GM12878 (cell line): ENCODE measurements around the gene FTSJ1. TPM values are rescaled to one million over a fixed set of nuclear protein-coding genes. Genes with fewer than 3 reads are reported as not detected.

Experiments
- ATAC-seq: fragments of 200-7000 bp; cut with Tn5 transposase; 3 replicates; pipeline ENCODE4 v1.9.1; 2020; ENCODE audit warnings: mild to moderate bottlenecking, moderate library complexity
- BruUV-seq: library from RNA; stranded (reverse); fragments of 400-500 nt; replicated peaks from 2 replicates; lab custom pipeline; 2021; lab: Mats Ljungman, UMichigan
- CTCF ChIA-PET: fragments of 300-600 bp; sonication (Branson Sonifier 250); formaldehyde crosslinking; extraction: SDS; loops from one replicate; lab custom pipeline; 2021; ENCODE audit warnings: inconsistent platforms; lab: Yijun Ruan, JAX
- POLR2A ChIA-PET: fragments of 350-600 bp; formaldehyde crosslinking; extraction: SDS; loops from one replicate; lab custom pipeline; 2021; ENCODE audit warnings: inconsistent platforms; lab: Charles Lee
- RAD21 ChIA-PET: fragments of 300-600 bp; sonication (Branson Sonifier 250); formaldehyde crosslinking; loops from one replicate; lab custom pipeline; 2023; ENCODE audit warnings: antibody characterized with exemption; ENCODE audit not compliant: unreplicated experiment; lab: Charles Lee
- SMC1A ChIA-PET: fragments of 300-600 bp; sonication (Branson Sonifier 250); formaldehyde crosslinking; loops from one replicate; lab custom pipeline; 2023; ENCODE audit not compliant: unreplicated experiment, uncharacterized antibody; lab: Charles Lee
- DNase-seq: peaks from one replicate; pipeline ENCODE4 v3.0.0-alpha.2; 2011; ENCODE audit warnings: low read depth, low spot score
- FAIRE-seq: peaks from 3 replicates; lab custom pipeline; 2011; peaks lifted over from hg19 to GRCh38; lab: Jason Lieb, UNC
- H2AFZ ChIP-seq: 2 replicates; pipeline ENCODE4 v1.6.0; 2011; ENCODE audit warnings: low read depth, low read length, control low read depth; ENCODE audit not compliant: control insufficient read depth
- H3K27ac ChIP-seq: 2 replicates; pipeline ENCODE4 v1.5.1; 2011; ENCODE audit warnings: control low read depth; ENCODE audit not compliant: control insufficient read depth, insufficient read depth
- H3K27me3 ChIP-seq, 2 experiments: replicated peaks in 1 of 2; 2 replicates each; pipeline versions ENCODE4 v1.6.0 to v1.6.1; 2011; ENCODE audit warnings: low read length in 1 of 2; ENCODE audit not compliant: control insufficient read depth in 2 of 2, insufficient read depth in 2 of 2
- H3K36me3 ChIP-seq, 2 experiments: 2 replicates each; pipeline ENCODE4 v1.5.1; 2011; ENCODE audit warnings: low read length in 1 of 2; ENCODE audit not compliant: control insufficient read depth in 2 of 2, insufficient read depth in 2 of 2
- H3K4me1 ChIP-seq: 2 replicates; pipeline ENCODE4 v1.6.1; 2011; ENCODE audit warnings: mild to moderate bottlenecking, low read length, moderate library complexity, mixed read lengths; ENCODE audit not compliant: control insufficient read depth, insufficient read depth
- H3K4me2 ChIP-seq: 2 replicates; pipeline ENCODE4 v1.6.0; 2011; ENCODE audit warnings: control low read depth; ENCODE audit not compliant: control insufficient read depth, insufficient read depth
- H3K4me3 ChIP-seq: fragments of 200-600 bp; sonication (generic); 2 replicates; pipeline ENCODE4 v1.5.1; 2016
- H3K79me2 ChIP-seq: 2 replicates; pipeline ENCODE4 v1.6.0; 2011; ENCODE audit warnings: low read length; ENCODE audit not compliant: control insufficient read depth, insufficient read depth
- H3K9ac ChIP-seq: 2 replicates; pipeline ENCODE4 v1.8.0; 2011; ENCODE audit warnings: low read length, control low read depth, mixed read lengths; ENCODE audit not compliant: control insufficient read depth, insufficient read depth
- H3K9me3 ChIP-seq: replicated peaks from 3 replicates; pipeline ENCODE4 v1.5.1; 2011; ENCODE audit warnings: mild to moderate bottlenecking, low read length; ENCODE audit not compliant: control insufficient read depth, insufficient read depth
- H4K20me1 ChIP-seq: 2 replicates; pipeline ENCODE4 v1.6.0; 2011; ENCODE audit not compliant: control insufficient read depth, insufficient read depth
- CEBPB ChIP-seq, 2 experiments: fragments of 150-350 bp in 1 of 2; IDR thresholded peaks; 2 replicates each; pipeline ENCODE4 v1.6.1; 2012 to 2014; ENCODE audit warnings: low read depth in 2 of 2, low read length in 2 of 2, borderline replicate concordance in 1 of 2, inconsistent platforms in 1 of 2
- CHD1 ChIP-seq: IDR thresholded peaks from 2 replicates; pipeline ENCODE4 v1.6.1; 2012; ENCODE audit warnings: low read depth, low read length, improper control_type of control experiment
- MYC ChIP-seq: IDR thresholded peaks from 2 replicates; pipeline ENCODE4 v1.6.1; 2011; ENCODE audit warnings: mild to moderate bottlenecking, low read length, moderate library complexity, inconsistent platforms; ENCODE audit not compliant: insufficient read depth, insufficient replicate concordance, insufficient read length, severe bottlenecking
- NBN ChIP-seq: fragments of 450-650 bp; IDR thresholded peaks from 2 replicates; pipeline ENCODE4 v1.6.1; 2016
- NFYA ChIP-seq: IDR thresholded peaks from 2 replicates; pipeline ENCODE4 v1.6.1; 2011; ENCODE audit warnings: low read depth, mild to moderate bottlenecking, low read length, improper control_type of control experiment, borderline replicate concordance
- PML ChIP-seq: IDR thresholded peaks from 2 replicates; pipeline ENCODE4 v1.6.1; 2012; ENCODE audit warnings: low read length, inconsistent platforms
- POLR2A ChIP-seq: IDR thresholded peaks from 2 replicates; pipeline ENCODE4 v1.6.1; 2011; ENCODE audit warnings: low read depth, mild to moderate bottlenecking, low read length
- RB1 ChIP-seq: fragments of 450-650 bp; formaldehyde crosslinking; IDR thresholded peaks from 2 replicates; pipeline ENCODE4 v1.6.1; 2017; ENCODE audit warnings: mild to moderate bottlenecking, borderline replicate concordance
- SUPT20H ChIP-seq: IDR thresholded peaks from 2 replicates; pipeline ENCODE4 v1.6.1; 2011; ENCODE audit warnings: low read depth, mild to moderate bottlenecking, low read length, moderate library complexity, borderline replicate concordance; ENCODE audit not compliant: control insufficient read depth
- ZBED1 ChIP-seq: IDR thresholded peaks from 2 replicates; pipeline ENCODE4 v1.6.1; 2016; ENCODE audit warnings: borderline replicate concordance
- WGBS: methylation state at CpG from one replicate; pipeline ENCODE4 v1.1.6; 2016; ENCODE audit warnings: low lambda C conversion rate; ENCODE audit not compliant: insufficient replicate concordance, insufficient coverage; ENCODE audit errors: missing lambda C conversion rate; 5-methylcytosine and 5-hydroxymethylcytosine counted together
- in situ Hi-C: fragments of 300-500 bp; cut with MboI; formaldehyde crosslinking; loops from 9 replicates; pipeline ENCODE4 v1.14.3; 2018; ENCODE audit warnings: mixed read lengths
- intact Hi-C: fragments of 100-400 bp; cut with micrococcal nuclease; formaldehyde crosslinking; loops from one replicate; pipeline ENCODE4 v1.14.2; 2022; ENCODE audit not compliant: unreplicated experiment
- polyA plus RNA-seq, 11 experiments: library from polyadenylated mRNA; depleted of rRNA in 4 of 11; unstranded in 6 of 11; stranded (reverse) in 5 of 11; fragments of >200 nt; fragmentation: Nextera tagmentation in 4 of 11; fragmentation: Illumina TruSeq in 1 of 11; extraction: Ambion mirVana in 4 of 11; extraction: Trizol in 1 of 11; gene quantifications; 1 replicate in 1 of 11; 2 replicates in 10 of 11; pipeline versions ENCODE4 v1.2.1 to v1.2.3, GENCODE V29; 2011 to 2016; ENCODE audit warnings: inconsistent platforms in 2 of 11, missing spikeins in 2 of 11, low read depth in 1 of 11
- total RNA-seq, 4 experiments: library from RNA; depleted of rRNA in 3 of 4; stranded (reverse); fragments of >200 nt in 3 of 4; fragmentation: Illumina TruSeq in 1 of 4; extraction: Trizol in 1 of 4; gene quantifications; 2 replicates each; pipeline versions ENCODE4 v1.2.1 to v1.2.3, GENCODE V29; 2013 to 2021
- TF ChIP-seq, protein P1 (sequence below): IDR thresholded peaks from 2 replicates; pipeline ENCODE4 v1.6.1; 2012; ENCODE audit warnings: low read depth, low read length, improper control_type of control experiment
- TF ChIP-seq, protein P2 (sequence below): IDR thresholded peaks from 2 replicates; pipeline ENCODE4 v1.6.1; 2012; ENCODE audit warnings: improper control_type of control experiment, low read depth, low read length; ENCODE audit not compliant: insufficient replicate concordance
- TF ChIP-seq, protein P3 (sequence below): fragments of 450-650 bp; formaldehyde crosslinking; IDR thresholded peaks from 2 replicates; pipeline ENCODE4 v1.4.0; 2020; ENCODE audit warnings: mild to moderate bottlenecking, moderate library complexity

FTSJ1 gene
- total and polyA plus RNA-seq, 10 of the 15 experiments (the other 5 are each of a cell fraction or from before 2014, with no cell fraction given) = 8.8 to 87.8 (median 57.9) TPM

DNA sequence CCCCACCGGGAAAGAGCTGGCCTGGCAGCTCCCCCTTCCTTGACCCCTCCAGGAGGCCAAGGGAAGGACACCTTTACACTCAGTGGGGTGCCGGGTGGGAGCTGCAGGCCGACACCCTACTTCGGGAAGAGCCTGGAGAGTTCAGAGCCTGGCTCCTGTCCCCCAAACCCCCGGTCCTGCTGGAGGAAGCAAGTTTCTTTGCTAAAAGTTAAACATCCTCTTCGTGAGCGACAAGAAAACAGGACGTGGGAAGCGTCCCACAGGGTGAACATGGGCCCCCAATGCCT is 2.4 kb upstream of the FTSJ1 start:
- POLR2A ChIA-PET = no interaction called here
- intact Hi-C loops = loop anchor here (10.0 kb wide), 1 partner anchor 421 kb away; the partner anchor contains the start of genes PQBP1 and TIMM17B

More for the DNA sequence above, 2.4 kb upstream of the FTSJ1 start:
- Histone ChIP-seq H2AFZ (no peak overlapping the region), H3K9me3 (no peaks in the 10 kb centered on the region), H3K4me2 (no peak overlapping the region), H3K79me2 (peaks cover 31% of the 10 kb centered on the region), H3K27me3 (no peaks in the 10 kb centered on the region), H3K4me3 (no peak overlapping the region), H3K9ac (no peak overlapping the region), H4K20me1 (no peaks in the 10 kb centered on the region), H3K36me3 (no peaks in the 10 kb centered on the region), H3K27ac (no peak overlapping the region), H3K4me1 (peaks cover 6% of the 10 kb centered on the region)
- ChIA-PET CTCF (interaction anchor here (0.7 to 2.7 kb wide), 6 partner anchors 8 to 102 kb away, joined by 3 to 19 read pairs (median 4); partner anchors contain the start of genes EBP, RBM3 and TBC1D25), RAD21 (interaction anchor here (1.1 kb wide), 1 partner anchor 34 kb away, joined by 4 read pairs; no protein-coding TSS in a partner anchor), SMC1A (interaction anchor here (2.1 kb wide), 1 partner anchor 35 kb away, joined by 7 read pairs; the partner anchor contains the start of gene PORCN)
- ATAC-seq = no peak
- WGBS = 50% methylated on average over 9 of the region's 9 CpGs
- in situ Hi-C loops = no loop called here
- TF ChIP-seq POLR2A (no peak), SUPT20H (no peak), CEBPB (IDR thresholded peaks at IDR 0.05; ENCODE audit: borderline replicate concordance in 1 of 2, low read depth in 2 of 2, low read length in 2 of 2) (no peak), MYC (no peak), NBN (no peak), ZBED1 (no peak), CHD1 (no peak), RB1 (no peak), PML (no peak), NFYA (no peak)
- TF ChIP-seq, protein P1, sequence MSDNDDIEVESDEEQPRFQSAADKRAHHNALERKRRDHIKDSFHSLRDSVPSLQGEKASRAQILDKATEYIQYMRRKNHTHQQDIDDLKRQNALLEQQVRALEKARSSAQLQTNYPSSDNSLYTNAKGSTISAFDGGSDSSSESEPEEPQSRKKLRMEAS = no peak
- TF ChIP-seq, protein P2, sequence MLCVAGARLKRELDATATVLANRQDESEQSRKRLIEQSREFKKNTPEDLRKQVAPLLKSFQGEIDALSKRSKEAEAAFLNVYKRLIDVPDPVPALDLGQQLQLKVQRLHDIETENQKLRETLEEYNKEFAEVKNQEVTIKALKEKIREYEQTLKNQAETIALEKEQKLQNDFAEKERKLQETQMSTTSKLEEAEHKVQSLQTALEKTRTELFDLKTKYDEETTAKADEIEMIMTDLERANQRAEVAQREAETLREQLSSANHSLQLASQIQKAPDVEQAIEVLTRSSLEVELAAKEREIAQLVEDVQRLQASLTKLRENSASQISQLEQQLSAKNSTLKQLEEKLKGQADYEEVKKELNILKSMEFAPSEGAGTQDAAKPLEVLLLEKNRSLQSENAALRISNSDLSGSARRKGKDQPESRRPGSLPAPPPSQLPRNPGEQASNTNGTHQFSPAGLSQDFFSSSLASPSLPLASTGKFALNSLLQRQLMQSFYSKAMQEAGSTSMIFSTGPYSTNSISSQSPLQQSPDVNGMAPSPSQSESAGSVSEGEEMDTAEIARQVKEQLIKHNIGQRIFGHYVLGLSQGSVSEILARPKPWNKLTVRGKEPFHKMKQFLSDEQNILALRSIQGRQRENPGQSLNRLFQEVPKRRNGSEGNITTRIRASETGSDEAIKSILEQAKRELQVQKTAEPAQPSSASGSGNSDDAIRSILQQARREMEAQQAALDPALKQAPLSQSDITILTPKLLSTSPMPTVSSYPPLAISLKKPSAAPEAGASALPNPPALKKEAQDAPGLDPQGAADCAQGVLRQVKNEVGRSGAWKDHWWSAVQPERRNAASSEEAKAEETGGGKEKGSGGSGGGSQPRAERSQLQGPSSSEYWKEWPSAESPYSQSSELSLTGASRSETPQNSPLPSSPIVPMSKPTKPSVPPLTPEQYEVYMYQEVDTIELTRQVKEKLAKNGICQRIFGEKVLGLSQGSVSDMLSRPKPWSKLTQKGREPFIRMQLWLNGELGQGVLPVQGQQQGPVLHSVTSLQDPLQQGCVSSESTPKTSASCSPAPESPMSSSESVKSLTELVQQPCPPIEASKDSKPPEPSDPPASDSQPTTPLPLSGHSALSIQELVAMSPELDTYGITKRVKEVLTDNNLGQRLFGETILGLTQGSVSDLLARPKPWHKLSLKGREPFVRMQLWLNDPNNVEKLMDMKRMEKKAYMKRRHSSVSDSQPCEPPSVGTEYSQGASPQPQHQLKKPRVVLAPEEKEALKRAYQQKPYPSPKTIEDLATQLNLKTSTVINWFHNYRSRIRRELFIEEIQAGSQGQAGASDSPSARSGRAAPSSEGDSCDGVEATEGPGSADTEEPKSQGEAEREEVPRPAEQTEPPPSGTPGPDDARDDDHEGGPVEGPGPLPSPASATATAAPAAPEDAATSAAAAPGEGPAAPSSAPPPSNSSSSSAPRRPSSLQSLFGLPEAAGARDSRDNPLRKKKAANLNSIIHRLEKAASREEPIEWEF = no peak
- TF ChIP-seq, protein P3, sequence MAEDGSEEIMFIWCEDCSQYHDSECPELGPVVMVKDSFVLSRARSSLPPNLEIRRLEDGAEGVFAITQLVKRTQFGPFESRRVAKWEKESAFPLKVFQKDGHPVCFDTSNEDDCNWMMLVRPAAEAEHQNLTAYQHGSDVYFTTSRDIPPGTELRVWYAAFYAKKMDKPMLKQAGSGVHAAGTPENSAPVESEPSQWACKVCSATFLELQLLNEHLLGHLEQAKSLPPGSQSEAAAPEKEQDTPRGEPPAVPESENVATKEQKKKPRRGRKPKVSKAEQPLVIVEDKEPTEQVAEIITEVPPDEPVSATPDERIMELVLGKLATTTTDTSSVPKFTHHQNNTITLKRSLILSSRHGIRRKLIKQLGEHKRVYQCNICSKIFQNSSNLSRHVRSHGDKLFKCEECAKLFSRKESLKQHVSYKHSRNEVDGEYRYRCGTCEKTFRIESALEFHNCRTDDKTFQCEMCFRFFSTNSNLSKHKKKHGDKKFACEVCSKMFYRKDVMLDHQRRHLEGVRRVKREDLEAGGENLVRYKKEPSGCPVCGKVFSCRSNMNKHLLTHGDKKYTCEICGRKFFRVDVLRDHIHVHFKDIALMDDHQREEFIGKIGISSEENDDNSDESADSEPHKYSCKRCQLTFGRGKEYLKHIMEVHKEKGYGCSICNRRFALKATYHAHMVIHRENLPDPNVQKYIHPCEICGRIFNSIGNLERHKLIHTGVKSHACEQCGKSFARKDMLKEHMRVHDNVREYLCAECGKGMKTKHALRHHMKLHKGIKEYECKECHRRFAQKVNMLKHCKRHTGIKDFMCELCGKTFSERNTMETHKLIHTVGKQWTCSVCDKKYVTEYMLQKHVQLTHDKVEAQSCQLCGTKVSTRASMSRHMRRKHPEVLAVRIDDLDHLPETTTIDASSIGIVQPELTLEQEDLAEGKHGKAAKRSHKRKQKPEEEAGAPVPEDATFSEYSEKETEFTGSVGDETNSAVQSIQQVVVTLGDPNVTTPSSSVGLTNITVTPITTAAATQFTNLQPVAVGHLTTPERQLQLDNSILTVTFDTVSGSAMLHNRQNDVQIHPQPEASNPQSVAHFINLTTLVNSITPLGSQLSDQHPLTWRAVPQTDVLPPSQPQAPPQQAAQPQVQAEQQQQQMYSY (CRISPR knock-in tag) = no peak
- no peak for DNase-seq
- FAIRE-seq = no peak
- no TSS peak for BruUV-seq
